Loucy (cell line): ENCODE results near the gene COQ8B.

ENCODE experiments used
- CTCF ChIP-seq: fragments of 200-600 bp; sonication (generic); conservative IDR thresholded peaks from 2 replicates; pipeline ENCODE4 v1.5.1; 2014; ENCODE audit warnings: mild to moderate bottlenecking, antibody characterized with exemption, low read length
- EZH2phosphoT487 ChIP-seq: fragments of 200-600 bp; IDR thresholded peaks from 2 replicates; pipeline ENCODE4 v1.6.1; 2018; ENCODE audit warnings: antibody characterized with exemption, mild to moderate bottlenecking, moderate library complexity, borderline replicate concordance

- no peak for TF ChIP-seq CTCF
- no peak for TF ChIP-seq EZH2phosphoT487
Observed at GRCh38 chr19:40741527-40742390, 25.1 kb upstream of the COQ8B start.
